Measurements from ENCODE around the gene SMIM45.
A peak's percentile ranks its signal among the peaks of the same experiment; 100 is the strongest.

SMIM45 gene

GRCh38 chr22:41910050-41911000 is 41.6 kb upstream of the SMIM45 start (continued):
- TF ChIP-seq, protein P1, sequence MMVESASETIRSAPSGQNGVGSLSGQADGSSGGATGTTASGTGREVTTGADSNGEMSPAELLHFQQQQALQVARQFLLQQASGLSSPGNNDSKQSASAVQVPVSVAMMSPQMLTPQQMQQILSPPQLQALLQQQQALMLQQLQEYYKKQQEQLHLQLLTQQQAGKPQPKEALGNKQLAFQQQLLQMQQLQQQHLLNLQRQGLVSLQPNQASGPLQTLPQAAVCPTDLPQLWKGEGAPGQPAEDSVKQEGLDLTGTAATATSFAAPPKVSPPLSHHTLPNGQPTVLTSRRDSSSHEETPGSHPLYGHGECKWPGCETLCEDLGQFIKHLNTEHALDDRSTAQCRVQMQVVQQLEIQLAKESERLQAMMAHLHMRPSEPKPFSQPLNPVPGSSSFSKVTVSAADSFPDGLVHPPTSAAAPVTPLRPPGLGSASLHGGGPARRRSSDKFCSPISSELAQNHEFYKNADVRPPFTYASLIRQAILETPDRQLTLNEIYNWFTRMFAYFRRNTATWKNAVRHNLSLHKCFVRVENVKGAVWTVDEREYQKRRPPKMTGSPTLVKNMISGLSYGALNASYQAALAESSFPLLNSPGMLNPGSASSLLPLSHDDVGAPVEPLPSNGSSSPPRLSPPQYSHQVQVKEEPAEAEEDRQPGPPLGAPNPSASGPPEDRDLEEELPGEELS (CRISPR knock-in tag; IDR thresholded peaks at IDR 0.05), result peak; percentile 93; the same call in 1 of the 2 replicates
- TF ChIP-seq E2F4 (CRISPR knock-in tag; IDR thresholded peaks at IDR 0.05; ENCODE audit: borderline replicate concordance, low read depth), result peak; percentile 37; the same call in 1 of the 2 replicates
- TF ChIP-seq ELF4 (CRISPR knock-in tag; IDR thresholded peaks at IDR 0.05; ENCODE audit: low read depth), result 0 out of 2 replicates have a peak, but pooled peaks have one; percentile 61
- TF ChIP-seq ZNF263 (CRISPR knock-in tag; IDR thresholded peaks at IDR 0.05; ENCODE audit: low read depth), result no peak; the same call in 1 of the 2 replicates
- TF ChIP-seq, protein P2, sequence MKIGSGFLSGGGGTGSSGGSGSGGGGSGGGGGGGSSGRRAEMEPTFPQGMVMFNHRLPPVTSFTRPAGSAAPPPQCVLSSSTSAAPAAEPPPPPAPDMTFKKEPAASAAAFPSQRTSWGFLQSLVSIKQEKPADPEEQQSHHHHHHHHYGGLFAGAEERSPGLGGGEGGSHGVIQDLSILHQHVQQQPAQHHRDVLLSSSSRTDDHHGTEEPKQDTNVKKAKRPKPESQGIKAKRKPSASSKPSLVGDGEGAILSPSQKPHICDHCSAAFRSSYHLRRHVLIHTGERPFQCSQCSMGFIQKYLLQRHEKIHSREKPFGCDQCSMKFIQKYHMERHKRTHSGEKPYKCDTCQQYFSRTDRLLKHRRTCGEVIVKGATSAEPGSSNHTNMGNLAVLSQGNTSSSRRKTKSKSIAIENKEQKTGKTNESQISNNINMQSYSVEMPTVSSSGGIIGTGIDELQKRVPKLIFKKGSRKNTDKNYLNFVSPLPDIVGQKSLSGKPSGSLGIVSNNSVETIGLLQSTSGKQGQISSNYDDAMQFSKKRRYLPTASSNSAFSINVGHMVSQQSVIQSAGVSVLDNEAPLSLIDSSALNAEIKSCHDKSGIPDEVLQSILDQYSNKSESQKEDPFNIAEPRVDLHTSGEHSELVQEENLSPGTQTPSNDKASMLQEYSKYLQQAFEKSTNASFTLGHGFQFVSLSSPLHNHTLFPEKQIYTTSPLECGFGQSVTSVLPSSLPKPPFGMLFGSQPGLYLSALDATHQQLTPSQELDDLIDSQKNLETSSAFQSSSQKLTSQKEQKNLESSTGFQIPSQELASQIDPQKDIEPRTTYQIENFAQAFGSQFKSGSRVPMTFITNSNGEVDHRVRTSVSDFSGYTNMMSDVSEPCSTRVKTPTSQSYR (CRISPR knock-in tag; IDR thresholded peaks at IDR 0.05), result no peak
- TF ChIP-seq HMGA2 (CRISPR knock-in tag; IDR thresholded peaks at IDR 0.05), result no peak
- TF ChIP-seq SOX15 (CRISPR knock-in tag; IDR thresholded peaks at IDR 0.05), result no peak
- TF ChIP-seq GTF2I (CRISPR knock-in tag; conservative IDR thresholded peaks at IDR 0.05), result no peak
- TF ChIP-seq ZNF219 (CRISPR knock-in tag; IDR thresholded peaks at IDR 0.05; ENCODE audit: borderline replicate concordance), result no peak
- no peak for TF ChIP-seq CDX4 (CRISPR knock-in tag; IDR thresholded peaks at IDR 0.05; ENCODE audit: borderline replicate concordance)
- no peak for TF ChIP-seq ESRRA (CRISPR knock-in tag; IDR thresholded peaks at IDR 0.05; ENCODE audit: borderline replicate concordance)
- no peak for TF ChIP-seq GABPB1 (CRISPR knock-in tag; IDR thresholded peaks at IDR 0.05)
- no peak for TF ChIP-seq OVOL2 (CRISPR knock-in tag; IDR thresholded peaks at IDR 0.05; ENCODE audit: borderline replicate concordance)
- TF ChIP-seq TEAD4 (CRISPR knock-in tag; IDR thresholded peaks at IDR 0.05), result no peak
- no peak; the same call in 1 of the 2 replicates for TF ChIP-seq NFYB (CRISPR knock-in tag; conservative IDR thresholded peaks at IDR 0.05; ENCODE audit: low read depth)
- TF ChIP-seq FOXJ3 (CRISPR knock-in tag; IDR thresholded peaks at IDR 0.05; ENCODE audit: borderline replicate concordance), result no peak
- no peak for TF ChIP-seq MXD4 (CRISPR knock-in tag; IDR thresholded peaks at IDR 0.05; ENCODE audit: borderline replicate concordance)
- no peak for TF ChIP-seq MLX (CRISPR knock-in tag; IDR thresholded peaks at IDR 0.05)
- TF ChIP-seq ETV6 (CRISPR knock-in tag; IDR thresholded peaks at IDR 0.05), result no peak; the same call in 1 of the 2 replicates
- no peak; the same call in 1 of the 2 replicates for TF ChIP-seq USF2 (CRISPR knock-in tag; IDR thresholded peaks at IDR 0.05)
- peak; percentile 71; the same call in 1 of the 2 replicates for TF ChIP-seq JUN (CRISPR knock-in tag; IDR thresholded peaks at IDR 0.05)
- TF ChIP-seq MYBL2 (CRISPR knock-in tag; IDR thresholded peaks at IDR 0.05), result 0 out of 2 replicates have a peak, but pooled peaks have one; percentile 40
- peak; percentile 87 for TF ChIP-seq FOXK1 (CRISPR knock-in tag; IDR thresholded peaks at IDR 0.05)
- 0 out of 2 replicates have a peak, but pooled peaks have one; percentile 32 for TF ChIP-seq IRF1 (CRISPR knock-in tag; IDR thresholded peaks at IDR 0.05)
- TF ChIP-seq, protein P3, sequence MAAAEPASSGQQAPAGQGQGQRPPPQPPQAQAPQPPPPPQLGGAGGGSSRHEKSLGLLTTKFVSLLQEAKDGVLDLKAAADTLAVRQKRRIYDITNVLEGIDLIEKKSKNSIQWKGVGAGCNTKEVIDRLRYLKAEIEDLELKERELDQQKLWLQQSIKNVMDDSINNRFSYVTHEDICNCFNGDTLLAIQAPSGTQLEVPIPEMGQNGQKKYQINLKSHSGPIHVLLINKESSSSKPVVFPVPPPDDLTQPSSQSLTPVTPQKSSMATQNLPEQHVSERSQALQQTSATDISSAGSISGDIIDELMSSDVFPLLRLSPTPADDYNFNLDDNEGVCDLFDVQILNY (CRISPR knock-in tag; IDR thresholded peaks at IDR 0.05), result peak; percentile 57
- TF ChIP-seq NR2C2 (CRISPR knock-in tag; IDR thresholded peaks at IDR 0.05), result no peak
